HG03520 (cell line): Measurements from ENCODE around the gene CDC37L1.

Source experiments
- ATAC-seq: cut with Tn5 transposase; IDR thresholded peaks from one replicate; pipeline ENCODE4 v1.9.1; 2021; ENCODE audit warnings: mild to moderate bottlenecking, moderate library complexity; ENCODE audit not compliant: unreplicated experiment

CDC37L1 gene

DNA sequence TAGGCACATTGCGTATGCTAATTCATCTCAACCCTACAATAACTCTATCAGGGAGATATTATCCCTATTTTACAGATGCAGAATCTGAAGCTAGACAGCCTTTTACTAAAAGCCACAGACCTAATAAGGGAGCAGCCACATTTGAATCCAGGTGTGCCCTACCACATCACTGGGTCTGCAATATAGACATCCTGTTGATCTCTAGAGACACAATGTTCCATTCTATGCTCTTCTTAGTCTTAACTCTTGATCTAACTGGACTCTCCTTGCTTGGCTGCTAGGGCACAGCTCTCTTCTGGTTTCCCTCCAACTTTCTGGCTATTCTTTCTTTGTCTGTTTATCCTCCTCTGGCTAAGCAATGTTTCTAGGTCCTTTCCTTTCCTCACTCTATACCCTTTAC is 11.7 kb upstream of the CDC37L1 start:
- ATAC-seq = no peak

DNA sequence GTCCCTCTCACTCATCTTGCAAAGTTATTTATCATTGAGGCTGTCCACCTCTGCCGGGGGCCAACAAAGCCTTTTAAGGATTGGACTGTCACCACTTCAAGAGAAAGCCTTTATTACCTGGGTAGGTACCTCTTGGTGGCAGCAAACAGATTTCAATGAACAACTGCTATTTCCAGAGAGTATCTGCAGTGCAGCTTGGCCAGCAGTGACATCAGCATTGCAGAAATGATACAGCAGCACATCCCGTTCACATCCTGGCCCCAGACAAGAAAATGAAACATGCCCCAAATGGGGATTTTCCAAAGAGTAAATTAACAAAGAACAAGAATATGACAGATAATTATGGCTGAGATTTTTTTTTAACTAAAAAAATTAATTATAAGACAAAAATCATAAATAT is 10.8 kb upstream of the CDC37L1 start:
- no peak for ATAC-seq

DNA sequence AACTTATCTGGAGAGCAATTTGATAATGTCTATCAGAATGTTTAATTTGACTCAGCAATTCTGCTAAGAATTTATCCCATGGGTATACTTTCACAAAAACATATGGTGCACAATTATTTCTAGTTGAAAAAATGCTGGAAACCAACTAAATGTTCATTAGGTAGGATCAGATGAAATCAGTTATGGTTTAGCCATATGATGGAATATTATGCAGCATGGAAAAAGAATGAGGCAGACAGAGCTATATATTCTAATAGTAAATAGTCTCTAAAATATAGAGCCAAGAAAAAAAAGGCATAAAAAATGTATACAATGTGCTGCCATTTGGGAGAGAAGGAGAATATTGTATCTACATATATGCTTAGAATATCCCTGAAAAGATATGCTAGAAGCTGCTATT is 9.5 kb upstream of the CDC37L1 start:
- no peak for ATAC-seq

DNA sequence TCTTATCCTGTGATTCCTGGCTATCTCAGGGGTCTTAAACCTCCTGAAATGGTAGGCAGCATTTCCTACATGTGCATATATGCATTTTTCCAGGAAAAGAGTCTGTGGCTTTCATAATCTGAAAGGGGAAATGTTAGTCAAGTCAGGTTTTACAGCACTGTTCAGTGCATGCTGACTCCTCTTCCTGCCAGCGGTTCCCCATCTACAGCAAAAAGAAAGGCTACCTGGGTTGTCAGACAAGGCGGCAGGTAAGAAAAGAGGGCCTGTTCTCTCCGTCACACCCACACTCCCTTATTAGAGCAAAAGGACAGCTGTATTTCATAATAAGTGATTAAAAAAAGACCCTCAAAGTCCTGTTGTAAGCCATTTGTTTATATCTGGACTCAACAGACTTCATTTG is 8.8 kb upstream of the CDC37L1 start:
- ATAC-seq = no peak

DNA sequence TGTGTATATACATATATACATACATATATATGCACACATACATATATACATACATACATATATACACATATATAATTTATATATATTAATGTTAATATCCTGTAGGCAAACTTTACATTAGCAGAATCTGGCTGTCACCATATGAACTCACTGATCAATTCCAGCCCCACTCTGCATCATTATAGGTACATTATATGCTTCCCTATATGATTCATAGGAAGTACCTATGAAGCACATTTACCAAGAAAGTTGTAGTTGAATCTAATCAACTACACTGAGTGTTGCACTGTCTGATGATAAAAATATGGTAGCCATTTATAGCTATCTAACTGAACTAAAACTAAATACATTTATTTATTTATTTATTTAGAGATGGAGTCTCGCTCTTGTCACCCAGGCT is 7.6 kb upstream of the CDC37L1 start:
- ATAC-seq = no peak

DNA sequence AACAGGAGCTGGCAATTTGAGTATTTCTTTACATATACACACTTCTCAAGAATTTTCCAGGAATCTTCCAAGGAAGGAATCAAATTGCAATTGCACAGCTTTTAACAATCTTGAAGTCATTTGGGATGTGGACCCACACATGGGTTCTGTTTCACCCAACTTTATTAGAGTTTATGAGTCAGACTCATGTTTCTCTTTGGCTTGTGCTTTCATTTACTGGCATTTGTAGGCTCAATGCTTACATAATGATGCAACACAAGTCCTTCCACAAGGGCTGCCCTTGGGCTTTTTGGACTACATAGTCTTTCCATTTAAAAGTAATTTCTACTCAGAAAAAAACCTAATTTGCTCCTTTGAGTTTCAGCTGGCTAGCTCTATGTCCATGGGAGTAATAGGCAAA is 4.6 kb upstream of the CDC37L1 start:
- ATAC-seq = no peak

DNA sequence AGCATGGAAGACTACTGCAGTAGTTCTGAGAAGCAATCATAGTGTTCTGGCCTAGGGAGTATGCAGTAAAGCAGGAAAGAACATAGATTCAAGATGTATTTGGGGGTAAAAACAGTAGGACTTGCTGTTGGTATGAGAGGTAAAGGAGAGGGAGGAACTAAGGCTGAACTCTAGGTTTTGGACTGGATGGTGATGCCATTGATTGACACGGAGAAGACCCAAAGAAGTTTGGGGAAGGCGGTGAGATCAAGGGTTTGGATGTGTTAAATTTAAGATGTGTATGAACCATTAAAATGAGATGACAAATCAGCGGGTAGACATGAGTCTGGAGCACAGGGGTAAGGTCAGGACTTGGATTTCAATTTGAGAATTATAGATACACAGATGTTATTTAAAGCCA is 2.0 kb upstream of the CDC37L1 start:
- no peak for ATAC-seq

DNA sequence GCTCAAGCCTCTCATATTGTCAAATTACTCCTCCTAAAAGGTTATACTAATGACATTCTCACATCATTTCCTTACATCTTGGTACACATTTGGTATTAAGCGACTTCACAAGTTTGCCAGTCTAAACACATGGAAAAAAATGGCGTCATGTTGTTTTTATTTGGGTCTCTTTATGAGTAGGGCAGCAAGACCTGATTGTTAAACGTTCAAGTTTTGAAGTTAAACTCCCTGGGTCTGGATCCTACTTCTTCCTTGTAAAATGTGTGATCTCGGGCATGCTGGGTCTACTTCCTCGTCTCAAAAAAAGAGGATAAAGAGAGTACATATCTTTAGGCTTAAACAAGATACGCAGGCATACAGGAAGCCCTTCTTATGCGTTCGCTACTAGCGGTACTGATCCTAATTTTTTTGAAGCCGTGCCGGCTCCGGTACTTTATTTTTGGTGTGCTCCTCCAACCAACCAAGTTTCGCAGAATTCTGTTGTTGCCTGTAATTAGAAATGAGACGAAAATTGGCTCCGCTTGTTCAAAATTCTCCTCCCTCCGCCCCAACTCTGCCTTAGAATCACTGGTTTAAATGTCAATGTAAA is 596 bp upstream of the CDC37L1 start:
- ATAC-seq = peak; percentile 11

DNA sequence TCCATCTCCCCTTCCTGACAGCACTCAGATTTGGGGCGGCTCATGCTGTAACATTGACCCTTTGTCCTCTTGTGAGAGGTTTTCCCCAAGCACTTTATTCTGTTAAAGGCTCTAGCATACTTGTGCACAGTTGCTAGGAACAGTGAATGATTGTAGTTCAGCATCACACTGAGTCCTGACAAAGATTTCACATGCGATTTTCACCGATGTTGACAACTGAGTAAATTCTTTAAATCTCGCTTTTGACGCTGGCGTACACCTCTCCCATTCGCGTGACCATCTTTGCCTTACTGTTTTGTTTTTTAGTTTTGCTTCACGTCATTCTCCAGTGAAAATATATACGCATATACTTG is 780 bp downstream of the CDC37L1 start:
- ATAC-seq = no peak

DNA sequence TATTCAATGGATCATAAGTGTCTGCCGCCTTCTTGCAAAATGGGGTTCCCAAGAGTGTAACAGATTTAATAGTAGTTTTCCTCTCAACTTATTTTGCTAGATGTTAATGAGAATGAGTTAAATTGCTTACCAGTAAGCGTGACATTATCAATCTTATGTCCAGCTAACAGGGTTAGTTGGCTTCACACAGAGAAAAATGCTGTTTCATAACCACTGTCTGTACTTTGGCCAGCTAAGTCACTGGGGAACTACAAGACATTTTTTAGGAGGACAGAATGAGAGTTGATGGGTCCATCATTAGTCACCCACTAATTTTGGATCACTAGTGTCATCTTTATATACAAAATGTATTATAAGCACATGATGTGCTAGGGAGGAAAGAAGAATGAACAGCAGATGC is 1.4 kb downstream of the CDC37L1 start:
- ATAC-seq = no peak

DNA sequence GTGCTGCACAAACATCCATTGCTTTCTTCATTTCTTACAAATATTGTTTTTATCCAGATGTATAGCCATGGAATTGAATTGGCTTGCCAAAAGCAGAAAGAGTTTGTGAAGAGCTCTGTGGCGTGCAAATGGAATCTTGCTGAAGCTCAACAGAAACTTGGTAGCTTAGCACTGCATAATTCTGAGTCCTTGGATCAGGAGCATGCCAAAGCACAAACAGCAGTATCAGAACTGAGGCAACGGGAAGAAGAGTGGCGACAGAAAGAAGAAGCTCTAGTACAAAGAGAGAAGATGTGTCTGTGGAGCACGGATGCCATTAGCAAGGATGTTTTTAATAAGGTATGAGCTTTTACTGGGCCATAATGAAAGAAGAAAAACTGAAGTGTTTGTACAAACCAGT is 5.5 kb downstream of the CDC37L1 start:
- no peak for ATAC-seq

DNA sequence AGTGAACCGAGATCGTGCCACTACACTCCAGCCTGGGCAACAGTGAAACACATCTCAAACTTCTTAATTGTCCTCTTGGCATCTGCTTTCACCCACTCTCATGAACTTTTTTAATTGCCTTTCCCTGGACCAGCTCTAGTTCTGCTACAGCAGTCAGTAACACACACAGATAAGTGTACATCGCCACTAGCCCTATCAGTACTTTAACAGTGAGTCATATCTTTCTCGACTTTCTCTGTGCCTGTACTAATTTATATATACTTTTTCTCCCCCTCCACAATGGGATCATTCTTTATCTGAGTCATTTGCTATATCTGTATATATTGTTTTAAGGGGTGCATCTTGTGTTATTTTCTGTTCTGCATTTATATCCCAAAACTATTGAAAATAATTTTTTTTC is 6.7 kb downstream of the CDC37L1 start:
- no peak for ATAC-seq

DNA sequence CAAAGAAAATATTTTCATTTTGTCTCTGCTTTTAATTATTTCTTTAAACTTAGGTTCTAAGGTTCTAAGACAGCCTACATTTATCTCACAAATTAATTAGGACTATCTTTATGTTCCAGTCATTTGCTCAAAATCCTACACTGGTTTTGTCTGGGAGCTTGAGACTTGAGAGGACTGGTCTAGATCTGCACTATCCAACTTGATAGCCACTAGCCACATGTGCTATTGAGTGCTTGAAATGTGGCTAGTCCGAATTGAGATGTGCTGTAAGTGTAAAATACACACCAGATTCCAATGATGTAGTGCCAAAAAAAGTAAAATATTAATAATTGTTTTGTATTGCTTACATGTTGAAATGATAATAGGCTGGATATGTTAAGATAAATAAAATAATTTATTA is 7.2 kb downstream of the CDC37L1 start:
- no peak for ATAC-seq

DNA sequence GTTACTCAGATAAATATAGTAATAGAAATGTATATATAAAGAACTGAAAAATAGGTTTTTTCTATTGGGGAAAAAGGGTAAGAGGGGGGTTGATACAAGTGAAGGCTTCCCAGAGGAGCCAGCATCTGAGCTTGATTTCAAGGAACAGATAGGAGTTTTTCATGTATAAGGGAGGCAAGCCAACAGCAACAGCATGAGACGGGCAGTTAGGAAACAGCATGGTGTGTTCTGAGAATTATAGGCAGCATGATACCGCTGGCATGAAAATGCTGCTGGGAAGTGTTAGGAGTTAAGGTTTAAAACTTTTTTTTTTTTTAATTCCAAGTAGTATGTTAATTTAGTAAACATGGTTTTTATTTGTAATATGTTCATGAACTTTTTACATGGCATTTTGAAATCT is 9.7 kb downstream of the CDC37L1 start:
- no peak for ATAC-seq

DNA sequence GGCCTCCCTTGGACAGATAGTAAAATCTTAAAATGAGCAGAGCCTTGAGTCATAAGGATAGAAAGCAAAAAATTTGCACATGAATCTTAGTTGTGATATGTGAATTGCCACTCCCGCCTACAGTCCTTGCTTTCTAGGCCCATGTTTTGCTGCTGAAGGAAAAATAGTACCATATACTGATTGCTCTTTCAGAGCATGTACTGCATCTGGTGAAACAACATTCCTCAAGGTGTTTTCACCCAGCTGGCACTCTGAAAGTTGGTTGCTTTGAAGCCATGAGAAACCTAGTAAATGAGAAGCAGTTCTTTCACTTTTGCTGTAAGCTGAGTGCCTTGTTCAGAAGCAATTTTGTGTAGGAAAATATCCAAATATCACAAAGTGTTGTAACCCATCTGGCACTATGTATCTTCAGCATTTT is 10.3 kb downstream of the CDC37L1 start:
- peak; percentile 69 for ATAC-seq

DNA sequence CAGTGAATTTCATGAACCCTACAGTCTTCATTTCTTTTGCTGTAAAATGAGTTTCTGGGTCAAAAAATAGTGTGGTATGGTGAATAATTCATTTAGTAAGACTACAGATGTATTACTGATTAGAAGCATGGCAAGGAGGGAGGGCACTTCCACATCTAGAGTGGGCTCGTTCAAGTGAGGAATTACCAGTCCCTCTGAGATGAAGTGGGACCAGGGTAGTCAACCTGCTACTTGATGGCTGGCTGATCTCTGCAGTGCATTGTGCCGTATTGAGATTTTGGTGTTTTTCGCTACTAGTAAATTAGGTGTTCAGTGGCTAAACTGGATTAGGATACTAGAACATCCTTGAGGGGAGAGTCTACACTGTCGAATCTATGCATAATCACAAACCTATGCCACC is 10.8 kb downstream of the CDC37L1 start:
- ATAC-seq = peak; percentile 31

DNA sequence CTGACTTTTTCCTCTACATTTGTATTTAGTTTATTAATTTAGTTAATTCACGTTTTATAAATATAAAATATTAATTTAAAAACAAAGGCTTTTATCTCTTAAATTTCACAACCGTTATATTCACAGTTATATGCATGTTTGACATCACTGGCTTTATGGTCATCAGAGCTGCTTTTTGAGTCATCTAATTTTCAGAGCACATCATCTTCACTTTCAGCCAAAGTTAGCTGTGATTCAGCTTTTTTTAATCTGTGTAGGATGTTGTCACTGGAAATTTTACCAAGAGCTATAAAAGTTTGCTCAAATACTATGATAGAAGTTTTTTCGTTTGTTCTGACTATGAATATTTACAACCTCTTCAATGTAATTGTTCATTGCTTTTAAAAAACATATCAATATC is 12.4 kb downstream of the CDC37L1 start:
- ATAC-seq = no peak

DNA sequence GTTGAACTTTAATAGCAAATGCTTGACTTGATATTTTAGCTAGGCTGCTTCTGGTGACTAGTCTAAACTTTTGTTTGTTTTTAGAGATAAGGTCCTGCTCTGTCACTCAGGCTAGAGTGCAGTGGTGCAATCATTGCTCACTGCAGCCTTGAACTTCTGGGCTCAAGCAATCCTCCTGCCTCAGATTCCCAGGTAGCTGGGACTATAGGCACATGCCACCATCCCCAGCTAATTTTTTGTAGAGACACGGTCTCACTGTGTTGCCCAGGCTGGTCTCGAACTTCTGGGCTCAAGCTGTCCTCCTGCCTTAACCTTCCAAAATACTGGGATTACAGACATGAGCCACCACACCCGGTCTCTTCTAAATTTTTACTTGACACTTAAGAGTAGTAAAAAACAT is 20.7 kb downstream of the CDC37L1 start:
- no peak for ATAC-seq

DNA sequence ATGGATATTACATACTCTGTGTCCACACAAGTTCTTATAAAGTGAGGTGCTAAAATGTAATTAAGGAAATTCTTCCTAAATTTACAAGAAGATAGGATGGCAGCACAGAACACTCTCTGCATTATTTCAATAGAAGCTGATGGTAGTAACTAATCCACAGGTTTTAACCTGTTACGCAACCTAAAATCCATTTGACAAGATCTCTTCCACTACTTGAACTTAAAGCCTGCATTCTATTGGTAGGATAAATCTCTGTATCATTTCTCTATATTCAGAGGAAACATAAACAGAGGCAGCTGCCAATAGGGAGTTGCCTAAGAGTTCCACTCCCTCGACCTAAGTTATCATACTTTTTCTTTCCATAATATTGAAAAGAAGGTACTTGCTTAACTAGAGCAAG is 21.6 kb downstream of the CDC37L1 start:
- ATAC-seq = no peak

DNA sequence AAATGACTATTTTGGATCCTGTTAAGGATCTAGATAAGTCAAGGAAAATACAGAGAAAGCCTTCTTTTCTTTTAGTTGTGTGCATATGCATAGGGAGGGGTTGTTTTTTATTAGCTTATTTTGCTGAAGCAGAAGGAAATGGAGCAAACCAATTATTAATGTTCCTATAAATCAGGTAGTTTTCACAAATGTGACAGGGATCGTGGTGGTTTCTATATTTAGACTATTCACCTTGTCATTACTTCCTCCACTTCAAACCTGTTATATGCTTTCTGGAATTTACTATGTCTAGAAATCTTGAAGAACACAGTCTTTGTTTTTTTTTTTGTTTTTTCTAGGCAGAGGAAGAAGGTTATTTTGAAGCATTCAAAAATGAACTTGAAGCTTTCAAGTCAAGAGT is 22.2 kb downstream of the CDC37L1 start:
- ATAC-seq = no peak

DNA sequence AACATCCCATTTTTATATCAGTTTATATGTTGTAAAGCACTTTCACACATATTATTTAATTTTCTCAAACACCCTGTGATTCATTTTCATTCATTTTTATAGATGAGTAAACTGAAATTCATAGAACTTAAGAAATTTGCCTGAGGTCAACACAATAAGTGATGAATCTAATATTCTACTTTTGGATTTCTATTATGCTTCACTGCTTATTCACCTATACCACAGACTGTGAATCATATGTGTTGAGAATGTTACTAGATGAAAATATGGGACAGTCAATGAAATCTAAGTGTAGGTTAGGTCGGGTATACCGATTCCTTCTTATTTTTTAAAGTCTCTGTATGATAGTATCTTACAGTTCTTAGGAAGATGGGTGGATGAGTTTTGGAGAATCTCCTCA is 24.8 kb downstream of the CDC37L1 start:
- ATAC-seq = no peak

DNA sequence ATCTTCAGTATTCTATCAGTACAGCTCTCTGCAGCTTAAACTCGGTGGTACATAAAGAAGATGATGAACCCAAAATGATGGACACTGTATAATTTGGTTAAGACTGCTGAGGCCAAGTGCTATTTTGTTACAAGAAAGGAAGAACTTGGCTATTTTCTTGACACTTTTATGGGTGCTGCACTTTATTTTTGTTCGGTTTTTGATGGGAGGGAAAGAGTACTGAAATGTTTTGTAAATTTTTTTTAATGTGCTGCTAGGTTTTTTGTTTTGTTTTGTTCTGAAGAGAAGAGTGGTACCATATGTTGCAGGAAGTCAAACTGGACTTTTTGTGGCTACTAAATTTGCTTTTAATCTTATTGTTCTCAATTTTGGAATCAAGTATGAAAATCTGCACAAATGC is 26.7 kb downstream of the CDC37L1 start:
- ATAC-seq = no peak

DNA sequence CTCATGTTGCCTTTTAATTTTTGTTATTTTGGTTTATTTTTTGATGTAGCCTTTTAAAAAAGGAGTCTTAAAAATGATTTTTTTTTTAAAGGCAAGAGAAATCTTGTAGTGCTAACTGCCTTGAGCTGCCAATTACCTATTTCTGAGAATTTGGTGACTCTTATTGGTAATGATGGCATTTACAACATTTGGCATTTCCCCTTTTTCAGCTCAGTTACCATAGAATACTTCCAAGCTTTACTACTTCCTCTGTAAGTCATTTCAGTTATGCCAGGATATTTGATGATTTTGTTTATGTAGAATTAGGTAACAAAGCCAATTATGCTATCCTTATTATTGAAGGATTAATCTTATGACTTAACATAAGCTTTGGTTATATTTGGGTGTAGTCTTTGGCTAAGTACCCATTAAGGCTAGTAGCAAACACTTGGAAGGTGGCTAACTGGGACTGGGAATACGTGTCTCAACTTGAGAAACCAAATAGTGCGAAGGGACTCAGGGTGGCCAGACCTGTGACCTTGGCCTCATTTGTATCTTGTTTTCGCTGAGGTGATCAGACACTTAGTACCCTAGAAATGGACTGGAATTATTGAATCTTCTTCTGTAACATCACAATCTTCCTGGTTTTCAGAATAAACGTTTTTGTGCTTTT is 27.7 kb downstream of the CDC37L1 start:
- no peak for ATAC-seq
